ENCODE results near the gene KCNIP4. TPM values are rescaled to one million over a fixed set of nuclear protein-coding genes. Genes with fewer than 3 reads are reported as not detected.

The KCNIP4 gene
- total and polyA plus RNA-seq, 2 donors (not counting 3 experiments of a cell fraction or from before 2014, with no cell fraction given): not detected

- H4K20me1 ChIP-seq (replicated peaks; ENCODE audit: control insufficient read depth, extremely low read depth, insufficient read depth, low read length): no peaks in the 10 kb centered on the region
- no peak overlapping the region for H2AFZ ChIP-seq (ENCODE audit: low read depth, low read length)
- H3K27ac ChIP-seq (ENCODE audit: insufficient read depth, low read depth, low read length): no peak overlapping the region
- H3K79me2 ChIP-seq (ENCODE audit: control insufficient read depth, insufficient read depth, low read length): no peaks in the 10 kb centered on the region
- peaks cover 0 to 4% of the 10 kb centered on the region in 2 experiments for H3K27me3 ChIP-seq (ENCODE audit: control insufficient read depth in 2 of 2, insufficient read depth in 2 of 2, low read length in 2 of 2)
- ChIA-PET CTCF (no interaction called here), POLR2A (no interaction called here)
- BruUV-seq (replicated peaks): no TSS peak
- TF ChIP-seq EZH2 (IDR thresholded peaks at IDR 0.05; ENCODE audit: borderline replicate concordance, low read depth, low read length, severe bottlenecking) (no peak), GATA2 (IDR thresholded peaks at IDR 0.05; ENCODE audit: insufficient read depth, insufficient read length, low read depth, low read length) (no peak), CTCF (IDR thresholded peaks at IDR 0.05; ENCODE audit: extremely low read depth in 1 of 2, insufficient read depth in 1 of 2, low read depth in 1 of 2, low read length in 2 of 2) (no peak), POLR2A (IDR thresholded peaks at IDR 0.05; ENCODE audit: low read depth, low read length) (no peak), JUN (IDR thresholded peaks at IDR 0.05; ENCODE audit: borderline replicate concordance, insufficient read depth, insufficient read length, low read depth) (no peak), POLR2AphosphoS5 (IDR thresholded peaks at IDR 0.05; ENCODE audit: insufficient read depth, low read depth, low read length) (no peak), MAX (IDR thresholded peaks at IDR 0.05; ENCODE audit: insufficient read depth, insufficient read length) (no peak), MYC (IDR thresholded peaks at IDR 0.05; ENCODE audit: low read depth, low read length) (no peak), FOS (IDR thresholded peaks at IDR 0.05; ENCODE audit: borderline replicate concordance, insufficient read depth, low read length) (no peak)
- dilution Hi-C loops (cut with MboI; ENCODE audit: extremely low pct_ligation_motif_present, low sequenced_read_pairs): no loop called here
- H3K9me1 ChIP-seq (replicated peaks; ENCODE audit: control insufficient read depth, extremely low read depth, insufficient read depth, low read length): no peaks in the 10 kb centered on the region
- FAIRE-seq (no peak), DNase-seq (ENCODE audit: low read depth, low spot score) (no peak)
- no peak overlapping the region for H3K4me3 ChIP-seq (replicated peaks in 1 of 3; ENCODE audit: insufficient read depth in 1 of 3, low read depth in 1 of 3, low read length in 3 of 3)
- no peaks in the 10 kb centered on the region for H3K9me3 ChIP-seq (replicated peaks; ENCODE audit: control insufficient read depth, insufficient read depth, low read length)
- H3K9ac ChIP-seq (replicated peaks; ENCODE audit: extremely low read depth, insufficient read depth, low read length): no peak overlapping the region
- intact Hi-C loops (cut with micrococcal nuclease): no loop called here
- H3K4me2 ChIP-seq (ENCODE audit: insufficient read depth, low read length): no peak overlapping the region
- H3K36me3 ChIP-seq (ENCODE audit: control insufficient read depth in 2 of 2, extremely low read depth in 1 of 2, insufficient read depth in 2 of 2, low read length in 2 of 2): no peaks in the 10 kb centered on the region
- no peaks in the 10 kb centered on the region for H3K4me1 ChIP-seq (ENCODE audit: control insufficient read depth, extremely low read depth, insufficient read depth, low read length)
Observed at GRCh38 chr4:21554066-21554465, 394.5 kb downstream of the KCNIP4 start.

Measured in endothelial cell of umbilical vein (primary cell).